Loucy (cell line): ENCODE data around the gene PTGIS.

Source experiments
- H2AFZ ChIP-seq: fragments of 200-600 bp; sonication (generic); 2 replicates; pipeline ENCODE4 v1.6.0; 2016; ENCODE audit warnings: antibody characterized with exemption, mild to moderate bottlenecking, low read length, moderate library complexity
- H3F3A ChIP-seq: fragments of 200-600 bp; 2 replicates; pipeline ENCODE4 v1.6.0; 2016; ENCODE audit warnings: antibody characterized with exemption, low read depth, mild to moderate bottlenecking
- H3K27me3 ChIP-seq: fragments of 200-600 bp; sonication (generic); 2 replicates; pipeline ENCODE4 v1.6.1; 2014; ENCODE audit warnings: low read length, mild to moderate bottlenecking; ENCODE audit not compliant: insufficient read depth, poor library complexity, severe bottlenecking
- H3K36me3 ChIP-seq: fragments of 200-600 bp; sonication (generic); 2 replicates; pipeline ENCODE4 v1.6.1; 2016; ENCODE audit warnings: low read length; ENCODE audit not compliant: insufficient read depth
- H3K4me1 ChIP-seq: fragments of 200-600 bp; sonication (generic); 2 replicates; pipeline ENCODE4 v1.5.1; 2014; ENCODE audit warnings: low read length, mild to moderate bottlenecking; ENCODE audit not compliant: insufficient read depth, poor library complexity, severe bottlenecking
- H3K4me2 ChIP-seq: fragments of 200-600 bp; sonication (generic); 2 replicates; pipeline ENCODE4 v1.6.0; 2014; ENCODE audit warnings: antibody characterized with exemption, low read length, low read depth, mild to moderate bottlenecking; ENCODE audit not compliant: poor library complexity, severe bottlenecking
- H3K4me3 ChIP-seq: fragments of 200-600 bp; sonication (generic); 2 replicates; pipeline ENCODE4 v1.5.1; 2014; ENCODE audit warnings: low read length, mild to moderate bottlenecking, mixed read lengths; ENCODE audit not compliant: poor library complexity, severe bottlenecking
- H3K79me2 ChIP-seq: fragments of 200-600 bp; sonication (generic); 2 replicates; pipeline ENCODE4 v1.6.1; 2014; ENCODE audit warnings: low read length; ENCODE audit not compliant: insufficient read depth
- H3K9ac ChIP-seq: fragments of 200-600 bp; sonication (generic); 2 replicates; pipeline ENCODE4 v1.6.0; 2014; ENCODE audit warnings: mild to moderate bottlenecking, low read depth, low read length, moderate library complexity; ENCODE audit not compliant: poor library complexity, severe bottlenecking
- H3K9me2 ChIP-seq: fragments of 200-600 bp; sonication (generic); replicated peaks from 2 replicates; pipeline ENCODE4 v1.6.1; 2016; ENCODE audit warnings: low read depth, low read length, mixed read lengths
- H3K9me3 ChIP-seq: fragments of 200-600 bp; sonication (generic); 2 replicates; pipeline ENCODE4 v1.6.1; 2014; ENCODE audit warnings: mild to moderate bottlenecking, antibody characterized with exemption, low read length, low read depth; ENCODE audit not compliant: insufficient read depth
- H4K20me1 ChIP-seq: fragments of 200-600 bp; sonication (generic); 2 replicates; pipeline ENCODE4 v1.6.0; 2014; ENCODE audit warnings: antibody characterized with exemption, low read length, mild to moderate bottlenecking; ENCODE audit not compliant: insufficient read depth, poor library complexity, severe bottlenecking
- EZH2phosphoT487 ChIP-seq: fragments of 200-600 bp; IDR thresholded peaks from 2 replicates; pipeline ENCODE4 v1.6.1; 2018; ENCODE audit warnings: antibody characterized with exemption, mild to moderate bottlenecking, moderate library complexity, borderline replicate concordance
- TF ChIP-seq, protein P1 (sequence below): fragments of 200-600 bp; sonication (generic); conservative IDR thresholded peaks from 2 replicates; pipeline ENCODE4 v1.5.1; 2014; ENCODE audit warnings: mild to moderate bottlenecking, antibody characterized with exemption, low read length

Gene PTGIS

GRCh38 chr20:49595346-49595745 lies 27.4 kb upstream of the PTGIS start:
- Histone ChIP-seq H2AFZ (no peak overlapping the region), H3K27me3 (no peaks in the 10 kb centered on the region), H3F3A (no peaks in the 10 kb centered on the region), H3K79me2 (no peaks in the 10 kb centered on the region), H3K9ac (no peak overlapping the region), H3K4me2 (no peak overlapping the region), H3K4me1 (peaks cover 10% of the 10 kb centered on the region), H4K20me1 (no peaks in the 10 kb centered on the region), H3K9me3 (no peaks in the 10 kb centered on the region), H3K4me3 (no peak overlapping the region), H3K36me3 (no peaks in the 10 kb centered on the region), H3K9me2 (no peaks in the 10 kb centered on the region)
- TF ChIP-seq, protein P1, sequence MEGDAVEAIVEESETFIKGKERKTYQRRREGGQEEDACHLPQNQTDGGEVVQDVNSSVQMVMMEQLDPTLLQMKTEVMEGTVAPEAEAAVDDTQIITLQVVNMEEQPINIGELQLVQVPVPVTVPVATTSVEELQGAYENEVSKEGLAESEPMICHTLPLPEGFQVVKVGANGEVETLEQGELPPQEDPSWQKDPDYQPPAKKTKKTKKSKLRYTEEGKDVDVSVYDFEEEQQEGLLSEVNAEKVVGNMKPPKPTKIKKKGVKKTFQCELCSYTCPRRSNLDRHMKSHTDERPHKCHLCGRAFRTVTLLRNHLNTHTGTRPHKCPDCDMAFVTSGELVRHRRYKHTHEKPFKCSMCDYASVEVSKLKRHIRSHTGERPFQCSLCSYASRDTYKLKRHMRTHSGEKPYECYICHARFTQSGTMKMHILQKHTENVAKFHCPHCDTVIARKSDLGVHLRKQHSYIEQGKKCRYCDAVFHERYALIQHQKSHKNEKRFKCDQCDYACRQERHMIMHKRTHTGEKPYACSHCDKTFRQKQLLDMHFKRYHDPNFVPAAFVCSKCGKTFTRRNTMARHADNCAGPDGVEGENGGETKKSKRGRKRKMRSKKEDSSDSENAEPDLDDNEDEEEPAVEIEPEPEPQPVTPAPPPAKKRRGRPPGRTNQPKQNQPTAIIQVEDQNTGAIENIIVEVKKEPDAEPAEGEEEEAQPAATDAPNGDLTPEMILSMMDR, result no peak
- TF ChIP-seq EZH2phosphoT487, result no peak

GRCh38 chr20:49594931-49595315 lies 27.0 kb upstream of the PTGIS start:
- Histone ChIP-seq H3K4me2 (no peak overlapping the region), H3K4me1 (peaks cover 10% of the 10 kb centered on the region), H3K4me3 (no peak overlapping the region), H3K9me2 (no peaks in the 10 kb centered on the region), H3K36me3 (no peaks in the 10 kb centered on the region), H3K79me2 (no peaks in the 10 kb centered on the region), H3F3A (no peaks in the 10 kb centered on the region), H4K20me1 (no peaks in the 10 kb centered on the region), H3K9me3 (no peaks in the 10 kb centered on the region), H3K9ac (no peak overlapping the region), H2AFZ (no peak overlapping the region), H3K27me3 (no peaks in the 10 kb centered on the region)
- TF ChIP-seq, protein P1, result no peak
- no peak for TF ChIP-seq EZH2phosphoT487

- no peak overlapping the region for H3K4me2 ChIP-seq
Measured at GRCh38 chr20:49594143-49594930, 26.4 kb upstream of the PTGIS start.

More at GRCh38 chr20:49594143-49594930, 26.4 kb upstream of the PTGIS start:
- H3K79me2 ChIP-seq, result no peaks in the 10 kb centered on the region
- H3K36me3 ChIP-seq, result no peaks in the 10 kb centered on the region
- no peaks in the 10 kb centered on the region for H3K9me2 ChIP-seq
- no peaks in the 10 kb centered on the region for H3F3A ChIP-seq
- no peak overlapping the region for H3K9ac ChIP-seq
- TF ChIP-seq EZH2phosphoT487, result no peak
- TF ChIP-seq, protein P1, result no peak
- no peaks in the 10 kb centered on the region for H4K20me1 ChIP-seq
- no peak overlapping the region for H3K4me3 ChIP-seq
- H3K9me3 ChIP-seq, result no peaks in the 10 kb centered on the region
- peaks cover 10% of the 10 kb centered on the region for H3K4me1 ChIP-seq
- no peak overlapping the region for H2AFZ ChIP-seq
- no peaks in the 10 kb centered on the region for H3K27me3 ChIP-seq
